ENCODE data around the gene ZNF783. TPM values are rescaled to one million over a fixed set of nuclear protein-coding genes. Genes with fewer than 3 reads are reported as not detected.

Gene ZNF783
- total RNA-seq, 1 donor from 2014 or later, result 5.1 TPM

DNA sequence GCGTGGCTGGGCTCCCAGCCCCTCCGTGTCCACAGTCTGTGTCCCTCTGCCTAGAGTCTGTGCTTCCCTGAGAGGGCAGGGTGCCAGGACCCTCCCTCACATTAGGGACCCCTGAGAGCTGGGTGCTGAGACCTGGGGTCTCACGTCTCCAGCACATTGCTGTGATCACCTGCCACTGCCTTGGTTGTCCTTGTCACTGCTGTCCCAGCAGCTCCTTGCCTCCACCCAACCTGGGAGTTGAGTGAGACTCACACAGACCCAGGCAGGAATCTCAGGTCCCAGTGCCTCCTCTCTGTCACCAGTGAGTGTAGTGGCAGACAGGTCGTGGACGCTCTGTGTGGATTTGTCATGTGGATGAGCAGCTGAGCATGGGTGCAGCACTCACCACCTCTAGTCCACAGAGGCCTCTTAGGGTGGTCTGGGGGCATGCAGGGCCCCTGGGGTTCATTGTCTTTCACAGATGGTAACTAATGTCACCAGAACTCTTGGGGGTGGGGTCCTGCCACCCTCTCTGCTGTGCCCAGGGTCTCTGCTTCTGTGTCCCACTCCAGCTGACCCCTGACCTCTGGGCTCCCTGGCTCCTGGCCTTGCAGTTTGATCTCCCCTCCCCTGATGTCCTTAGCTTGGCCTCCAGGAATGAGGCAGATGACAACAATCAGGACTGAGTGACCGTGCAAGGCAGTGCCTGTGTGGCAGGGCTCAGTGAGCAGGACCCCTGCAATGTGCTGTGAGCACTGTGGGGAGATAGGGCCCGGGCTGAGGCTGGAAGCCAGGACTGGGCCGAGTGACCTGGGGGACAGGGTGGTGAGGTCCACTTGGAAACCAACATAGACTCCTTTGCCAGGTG is 18.9 kb downstream of the ZNF783 start:
- ATAC-seq (no peak), DNase-seq (ENCODE audit: low spot score) (no peak)

DNA sequence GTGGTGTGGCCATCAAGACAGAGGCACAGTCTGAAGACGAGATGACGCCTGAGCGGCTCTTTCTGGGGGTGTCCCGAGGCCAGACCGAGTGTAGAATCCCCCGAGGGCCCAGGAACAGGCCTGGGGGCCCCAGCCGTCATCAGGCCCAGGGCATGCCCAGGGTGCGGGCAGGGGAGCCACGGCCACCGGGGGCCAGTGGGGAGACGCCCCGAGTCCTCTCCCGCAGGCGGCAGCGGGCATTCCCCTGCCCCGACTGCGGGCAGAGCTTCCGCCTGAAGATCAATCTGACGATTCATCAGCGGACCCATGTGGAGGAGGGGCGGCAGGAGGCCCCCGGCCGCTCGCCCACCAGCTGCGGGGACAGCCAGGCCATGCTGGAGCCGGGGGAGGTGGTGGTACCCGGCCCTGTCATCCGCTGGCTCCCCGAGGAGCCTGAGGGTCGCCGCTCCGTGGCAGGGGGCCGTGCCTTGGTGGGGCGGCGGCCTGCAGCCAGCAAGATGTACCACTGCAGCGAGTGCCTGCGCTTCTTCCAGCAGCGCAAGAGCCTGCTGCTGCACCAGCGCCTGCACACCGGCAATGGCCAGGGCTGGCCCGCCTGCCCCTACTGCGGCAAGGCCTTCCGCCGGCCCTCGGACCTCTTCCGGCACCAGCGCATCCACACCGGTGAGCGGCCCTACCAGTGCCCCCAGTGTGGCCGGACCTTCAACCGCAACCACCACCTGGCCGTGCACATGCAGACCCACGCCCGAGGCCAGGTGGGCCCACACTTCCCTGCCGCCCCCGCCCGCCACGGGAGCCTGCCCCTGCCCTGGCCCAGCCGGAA is 19.7 kb downstream of the ZNF783 start:
- ATAC-seq, result no peak

DNA sequence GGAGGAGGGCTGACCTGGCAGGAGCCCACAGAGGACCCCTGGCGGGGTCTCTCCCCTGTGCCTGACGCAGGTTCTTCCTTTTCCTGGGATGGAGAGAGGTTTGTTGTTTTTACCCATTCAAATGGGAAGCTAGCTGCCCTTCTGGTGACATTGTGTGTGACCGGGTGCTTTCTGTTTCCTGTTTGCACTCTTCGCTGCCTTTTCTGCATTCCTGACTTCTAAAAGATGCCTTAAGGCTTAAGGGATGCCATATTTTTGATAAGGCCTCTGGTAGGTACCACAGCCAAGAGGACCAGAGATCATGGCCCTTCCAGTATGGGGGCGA is 20.3 kb downstream of the ZNF783 start:
- ATAC-seq, result no peak

More for the DNA sequence above, 19.7 kb downstream of the ZNF783 start:
- DNase-seq (ENCODE audit: low spot score), result no peak

DNA sequence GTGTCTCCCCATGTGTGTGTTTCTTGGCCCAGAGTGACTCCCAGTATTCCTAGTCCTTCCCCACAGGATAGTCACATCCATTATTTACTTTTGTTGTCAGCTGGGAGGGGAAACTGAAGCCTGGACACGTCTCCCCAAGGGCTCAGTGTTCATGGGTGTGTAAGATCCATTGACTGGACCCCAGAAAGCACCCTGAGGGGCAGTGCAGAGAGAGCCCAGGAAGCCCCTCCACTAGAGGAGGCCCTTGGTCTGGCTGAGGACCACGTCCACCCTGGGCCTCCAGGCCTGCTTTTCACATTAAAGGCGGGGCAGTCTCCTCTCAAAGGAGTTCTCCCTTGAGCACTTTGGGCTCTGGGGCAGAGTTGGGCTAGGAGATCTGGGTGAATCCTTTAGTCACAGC is 21.3 kb downstream of the ZNF783 start:
- DNase-seq (ENCODE audit: low spot score) (no peak), ATAC-seq (no peak)

More for the DNA sequence above, 20.3 kb downstream of the ZNF783 start:
- DNase-seq (ENCODE audit: low spot score), result no peak

- ATAC-seq, result no peak
- DNase-seq (ENCODE audit: low spot score), result no peak
Observed at GRCh38 chr7:149284343-149284742, 22.3 kb downstream of the ZNF783 start.

- peak; percentile 77 for ATAC-seq
- DNase-seq (ENCODE audit: low spot score), result peak; percentile 89
Observed at GRCh38 chr7:149284850-149285585, 23.0 kb downstream of the ZNF783 start.

DNA sequence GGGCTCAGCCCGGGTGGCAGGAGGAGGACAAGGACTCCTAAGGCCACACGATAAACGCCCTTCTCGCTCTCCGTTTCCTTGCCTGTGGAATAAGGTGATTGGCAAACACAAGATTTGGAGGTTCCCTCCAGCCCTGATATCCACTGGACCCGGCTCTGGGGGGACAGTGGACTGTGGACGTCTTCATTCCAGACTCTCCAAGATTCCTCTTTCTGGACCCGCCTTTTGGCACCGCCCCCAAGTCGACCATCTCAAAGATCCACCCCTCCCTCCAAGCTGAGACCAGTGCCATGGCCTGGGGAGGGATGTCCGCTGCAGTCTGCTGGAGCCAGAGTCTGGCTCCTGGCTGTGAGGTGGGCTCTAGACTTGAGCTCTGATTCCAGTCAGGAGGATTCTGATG is 23.6 kb downstream of the ZNF783 start:
- DNase-seq (ENCODE audit: low spot score), result no peak
- ATAC-seq, result no peak

DNA sequence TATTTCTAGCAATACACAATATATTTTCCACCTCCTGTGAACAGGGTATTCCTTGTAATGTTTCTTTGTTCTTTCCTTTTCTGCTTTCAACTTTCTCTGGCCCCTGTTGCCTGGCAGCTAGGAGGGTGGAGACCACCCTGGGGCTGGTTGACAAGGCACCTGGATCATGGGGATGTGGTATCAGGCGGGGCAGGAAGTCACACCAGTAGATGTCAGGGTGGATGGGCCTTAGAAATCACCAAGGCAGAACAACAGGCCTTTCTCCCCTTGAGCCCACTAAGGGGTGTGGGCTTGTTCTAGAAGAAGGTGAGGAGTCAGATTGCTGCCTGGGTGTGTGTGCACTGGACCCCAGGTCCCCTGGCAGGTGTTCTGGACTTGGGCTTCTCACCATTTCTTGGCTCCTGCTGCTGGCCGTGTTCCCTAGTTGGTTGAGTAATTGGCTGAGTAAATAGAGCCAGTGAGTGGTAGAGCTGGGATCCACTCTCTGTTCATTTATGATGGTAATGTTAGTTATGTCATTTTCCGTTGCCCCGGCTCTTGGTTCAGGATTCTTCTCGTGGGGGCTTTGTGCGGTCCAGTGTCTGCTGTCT is 24.9 kb downstream of the ZNF783 start:
- DNase-seq (ENCODE audit: low spot score) (peak; percentile 86), ATAC-seq (peak; percentile 83)

GRCh38 chr7:149287622-149288021 is 25.6 kb downstream of the ZNF783 start:
- DNase-seq (ENCODE audit: low spot score) (no peak), ATAC-seq (no peak)

GRCh38 chr7:149289262-149289661 is 27.3 kb downstream of the ZNF783 start:
- DNase-seq (ENCODE audit: low spot score) (no peak), ATAC-seq (no peak)

- ATAC-seq, result no peak
- no peak for DNase-seq (ENCODE audit: low spot score)
Observed at GRCh38 chr7:149289856-149290255, 27.9 kb downstream of the ZNF783 start.

DNA sequence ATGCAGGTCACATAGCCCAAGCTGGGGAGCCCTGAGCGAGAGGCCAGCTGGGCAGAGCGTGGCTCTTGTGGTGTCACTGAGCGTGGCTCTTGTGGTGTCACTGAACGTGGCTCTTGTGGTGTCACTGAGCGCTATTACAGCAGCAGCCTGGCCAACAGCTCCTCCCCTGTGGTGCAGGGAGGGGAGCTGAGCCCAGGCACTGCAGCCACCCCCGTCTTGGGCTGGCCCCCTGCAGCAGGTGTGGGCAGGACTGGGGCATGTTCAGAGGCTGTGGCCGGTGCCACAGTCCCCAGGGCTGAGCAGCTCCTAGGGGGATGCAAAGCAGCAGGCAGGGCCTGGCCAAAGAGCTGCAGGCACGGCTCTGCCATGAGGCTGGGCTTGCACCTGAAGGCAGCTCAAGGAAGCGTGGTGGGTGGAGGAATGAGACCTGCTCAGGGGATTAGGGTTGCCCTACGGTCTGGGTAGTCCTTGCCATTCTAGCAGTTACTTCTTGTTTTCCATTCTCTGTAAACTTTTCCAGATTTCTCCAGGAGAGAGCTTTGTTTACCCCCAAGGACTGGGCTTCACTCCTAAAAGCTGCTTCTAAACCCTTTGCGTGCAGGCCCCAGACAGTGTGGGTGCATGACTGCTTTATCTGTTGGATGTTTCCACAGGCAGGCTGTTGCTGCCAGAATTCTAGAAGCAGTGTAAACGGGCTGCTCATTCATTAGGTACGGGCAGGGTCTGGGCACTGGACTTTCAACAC is 29.2 kb downstream of the ZNF783 start:
- no peak for ATAC-seq
- no peak for DNase-seq (ENCODE audit: low spot score)

GRCh38 chr7:149291781-149292461 is 29.9 kb downstream of the ZNF783 start:
- no peak for ATAC-seq
- DNase-seq (ENCODE audit: low spot score), result no peak

DNA sequence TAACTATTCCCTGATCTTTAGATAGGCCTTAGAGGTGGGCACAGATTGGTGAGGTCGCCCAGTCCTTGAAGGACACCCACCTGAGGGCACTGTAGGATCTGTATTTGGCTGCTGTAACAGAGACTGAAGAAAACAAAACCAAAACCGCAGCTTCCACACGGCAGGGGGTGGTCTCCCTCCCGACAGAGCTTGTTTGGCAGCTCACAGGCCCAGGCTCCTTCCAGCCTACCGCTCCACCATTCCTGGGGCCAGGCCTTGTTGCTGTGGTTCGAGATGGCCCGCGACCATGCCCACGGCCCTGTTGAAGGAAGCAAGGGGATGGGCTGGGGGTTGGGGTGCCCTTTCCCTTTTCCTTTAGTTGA is 30.4 kb downstream of the ZNF783 start:
- ATAC-seq, result no peak
- DNase-seq (ENCODE audit: low spot score), result no peak

DNA sequence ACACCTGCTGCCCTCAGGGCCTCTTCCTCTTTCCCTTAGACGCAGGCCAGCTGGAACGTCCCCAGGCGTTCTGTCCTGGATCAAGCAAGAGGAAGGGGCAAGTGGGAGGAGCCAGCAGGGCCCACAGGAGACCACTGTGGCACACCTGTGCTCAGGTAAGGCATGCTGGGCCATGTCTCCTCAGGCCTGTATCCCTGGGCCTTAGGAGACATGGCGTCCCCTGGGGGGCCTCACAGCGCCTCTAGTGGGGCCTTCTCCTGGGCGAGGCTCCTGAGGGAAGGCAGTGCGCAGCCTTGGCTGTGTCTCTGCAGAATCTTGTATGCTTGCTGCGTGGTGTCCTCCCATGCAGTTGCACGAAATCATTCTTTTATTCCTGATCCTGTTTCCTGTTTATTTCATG is 31.3 kb downstream of the ZNF783 start:
- no peak for DNase-seq (ENCODE audit: low spot score)
- ATAC-seq, result no peak

- ATAC-seq (no peak), DNase-seq (ENCODE audit: low spot score) (no peak)
Observed at GRCh38 chr7:149293946-149294633, 32.1 kb downstream of the ZNF783 start.

- no peak for ATAC-seq
- DNase-seq (ENCODE audit: low spot score), result no peak
Observed at GRCh38 chr7:149294634-149295480, 32.9 kb downstream of the ZNF783 start.

DNA sequence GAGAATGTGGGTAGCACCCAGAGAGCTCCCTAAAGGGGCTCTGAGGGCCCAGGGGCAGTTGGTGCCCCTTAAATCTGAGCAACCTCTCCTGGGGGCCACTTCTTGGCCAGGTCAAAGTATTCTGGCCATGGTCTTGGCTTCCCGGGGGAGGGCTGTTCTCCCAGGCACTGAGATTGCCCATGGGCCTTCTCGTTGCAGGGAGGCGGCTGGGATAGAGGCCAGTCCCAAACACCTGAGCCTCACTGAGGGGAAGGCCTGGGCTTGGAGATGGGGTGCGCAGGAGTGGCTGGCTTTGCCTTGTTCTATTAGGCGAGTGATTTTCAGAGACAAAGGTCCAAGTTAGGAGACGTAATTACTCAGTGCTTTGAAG is 33.5 kb downstream of the ZNF783 start:
- DNase-seq (ENCODE audit: low spot score) (no peak), ATAC-seq (no peak)
